HG03108 (cell line): Measurements from ENCODE around the gene CYB561D1.

ENCODE experiments used
- ATAC-seq: cut with Tn5 transposase; IDR thresholded peaks from one replicate; pipeline ENCODE4 v1.9.1; 2021; ENCODE audit warnings: moderate library complexity; ENCODE audit not compliant: unreplicated experiment

The CYB561D1 gene

GRCh38 chr1:109546311-109547109 is 52.6 kb downstream of the CYB561D1 start:
- ATAC-seq, result peak; percentile 37

- no peak for ATAC-seq
Measured at GRCh38 chr1:109547463-109548320, 53.8 kb downstream of the CYB561D1 start.

DNA sequence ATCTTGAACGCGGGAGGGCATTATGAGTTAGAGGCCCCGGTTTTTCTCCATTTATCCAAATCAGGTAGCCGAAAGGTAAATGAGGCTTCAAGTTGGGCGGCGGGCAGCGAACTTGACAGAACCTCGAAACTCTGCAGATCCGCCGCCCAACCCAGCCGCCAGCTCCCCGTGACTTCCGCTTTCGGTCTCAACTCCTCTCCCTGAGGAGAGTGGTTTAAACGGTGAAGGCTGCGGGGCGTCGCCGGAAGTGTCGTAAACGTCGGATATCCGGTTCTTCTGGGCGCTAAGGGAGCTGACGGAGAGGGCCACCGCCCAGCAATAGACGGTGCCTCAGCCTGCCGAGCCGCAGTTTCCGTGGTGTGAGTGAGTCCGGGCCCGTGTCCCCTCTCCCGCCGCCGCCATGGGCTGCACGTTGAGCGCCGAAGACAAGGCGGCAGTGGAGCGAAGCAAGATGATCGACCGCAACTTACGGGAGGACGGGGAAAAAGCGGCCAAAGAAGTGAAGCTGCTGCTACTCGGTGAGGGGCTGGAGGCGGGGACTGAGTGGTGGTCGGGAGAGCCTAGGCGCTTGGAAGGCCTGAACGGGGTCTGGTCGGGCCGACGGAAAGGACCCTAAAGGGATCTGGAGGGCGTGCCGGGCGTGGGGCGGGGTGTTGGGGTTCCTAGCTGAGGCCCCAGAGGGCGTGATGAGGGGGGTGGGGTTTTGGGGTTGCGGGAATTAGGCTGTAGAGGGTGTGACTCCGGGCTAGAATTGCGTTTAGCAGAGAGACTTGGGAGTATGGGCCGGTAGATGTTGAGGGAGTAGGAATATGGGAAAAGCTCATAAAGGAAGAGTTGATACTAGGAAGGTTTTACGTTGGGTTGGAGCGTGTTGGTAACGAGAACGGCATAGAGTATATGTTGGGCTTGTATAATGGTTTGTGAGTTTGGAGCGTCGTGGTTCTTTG is 54.7 kb downstream of the CYB561D1 start, which contains the start of gene GNAI3:
Gene GNAI3 (plus strand): TSS at position 295 of the 947 bp plus-strand sequence. CDS start 106 bp downstream, at position 401.
- peak; percentile 91 for ATAC-seq
